Activated CD4-positive, alpha-beta T cell treated with anti-CD3 and anti-CD28 coated beads for 48 hours (primary cell): ENCODE measurements around the gene SLC35G3.
"Not testable (repeated sequence)": the region's sequence is repeated elsewhere in the genome, so short reads cannot be mapped to it uniquely, and the experiment has no call there.

Source experiments
- DNase-seq: peaks from one replicate; pipeline ENCODE4 v3.0.0-alpha.2; 2020

SLC35G3 gene

GRCh38 chr17:35194001-35194400 lies at the start of gene SLC35G3:
Gene SLC35G3, minus strand, starts transcription at chr17:35194393. Its CDS starts 86 bp downstream, at chr17:35194307.
- DNase-seq = not testable (repeated sequence)

- peak; percentile 73 for DNase-seq
Measured at GRCh38 chr17:35243561-35244340, 49.6 kb upstream of the SLC35G3 start.

- DNase-seq = peak; percentile 95
Measured at GRCh38 chr17:35242805-35243560, 48.8 kb upstream of the SLC35G3 start, which contains the start of gene SLFN5. Gene SLFN5, plus strand, starts transcription at chr17:35243072. Its CDS starts 15,619 bp downstream, at chr17:35258691.

GRCh38 chr17:35242158-35242804 lies 48.1 kb upstream of the SLC35G3 start:
- peak; percentile 91 for DNase-seq

GRCh38 chr17:35241520-35241919 lies 47.3 kb upstream of the SLC35G3 start:
- DNase-seq = peak; percentile 53

- no peak for DNase-seq
Measured at GRCh38 chr17:35240861-35241260, 46.7 kb upstream of the SLC35G3 start.

GRCh38 chr17:35239823-35240222 lies 45.6 kb upstream of the SLC35G3 start:
- no peak for DNase-seq

- no peak for DNase-seq
Measured at GRCh38 chr17:35238821-35239220, 44.6 kb upstream of the SLC35G3 start.

- no peak for DNase-seq
Measured at GRCh38 chr17:35236821-35237220, 42.6 kb upstream of the SLC35G3 start.

- DNase-seq = no peak
Measured at GRCh38 chr17:35235917-35236316, 41.7 kb upstream of the SLC35G3 start.

GRCh38 chr17:35235289-35235688 lies 41.1 kb upstream of the SLC35G3 start:
- DNase-seq = no peak

GRCh38 chr17:35234315-35234714 lies 40.1 kb upstream of the SLC35G3 start:
- not testable (repeated sequence) for DNase-seq

GRCh38 chr17:35229638-35230037 lies 35.4 kb upstream of the SLC35G3 start:
- DNase-seq = no peak

GRCh38 chr17:35227546-35227945 lies 33.4 kb upstream of the SLC35G3 start:
- DNase-seq = no peak

GRCh38 chr17:35224436-35224835 lies 30.2 kb upstream of the SLC35G3 start:
- DNase-seq = no peak

- no peak for DNase-seq
Measured at GRCh38 chr17:35222452-35222851, 28.3 kb upstream of the SLC35G3 start.

- no peak for DNase-seq
Measured at GRCh38 chr17:35218915-35219314, 24.7 kb upstream of the SLC35G3 start.

- no peak for DNase-seq
Measured at GRCh38 chr17:35217107-35217506, 22.9 kb upstream of the SLC35G3 start.

- peak; percentile 46 for DNase-seq
Measured at GRCh38 chr17:35214631-35215273, 20.6 kb upstream of the SLC35G3 start.

GRCh38 chr17:35214192-35214591 lies 20.0 kb upstream of the SLC35G3 start:
- no peak for DNase-seq

- no peak for DNase-seq
Measured at GRCh38 chr17:35213412-35213940, 19.3 kb upstream of the SLC35G3 start.

GRCh38 chr17:35212668-35213067 lies 18.5 kb upstream of the SLC35G3 start:
- no peak for DNase-seq

GRCh38 chr17:35210741-35211140 lies 16.5 kb upstream of the SLC35G3 start:
- DNase-seq = peak; percentile 36
